ELF-1 (cell line): ENCODE data around the gene USP27X.

Experiments
- DNase-seq: peaks from one replicate; pipeline ENCODE4 v3.0.0-alpha.2; 2016; ENCODE audit warnings: low read depth, low spot score

USP27X gene

DNA sequence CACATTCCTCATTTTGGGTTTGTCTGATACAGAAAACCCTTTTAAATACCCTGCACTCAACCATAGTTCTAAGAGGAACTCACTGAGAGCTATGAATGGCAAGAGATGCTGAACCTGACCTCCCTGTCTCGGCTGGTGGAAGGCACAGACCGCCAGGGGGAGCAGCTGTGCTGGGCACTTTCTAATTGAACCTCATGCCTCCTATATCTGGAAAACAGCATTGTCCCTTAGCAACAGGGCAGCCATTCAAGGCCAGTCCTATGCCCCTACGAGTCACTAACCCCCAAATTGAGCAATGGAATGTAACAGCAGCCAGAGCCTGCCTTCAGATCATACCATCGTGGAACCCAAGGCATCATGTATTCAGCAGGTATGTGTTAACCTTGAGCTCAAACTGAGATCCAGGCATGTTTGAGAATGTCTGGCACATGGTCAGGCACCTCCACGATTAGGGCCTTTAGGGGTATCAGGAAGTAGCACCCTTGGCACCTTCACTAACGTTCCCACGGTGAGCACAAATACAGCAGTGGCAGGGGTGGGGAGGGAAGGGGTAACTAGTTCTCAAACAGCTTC is 5.1 kb downstream of the USP27X start:
- DNase-seq, result peak; percentile 90

GRCh38 chrX:49892542-49892941 is 13.3 kb downstream of the USP27X start:
- DNase-seq, result peak; percentile 16

DNA sequence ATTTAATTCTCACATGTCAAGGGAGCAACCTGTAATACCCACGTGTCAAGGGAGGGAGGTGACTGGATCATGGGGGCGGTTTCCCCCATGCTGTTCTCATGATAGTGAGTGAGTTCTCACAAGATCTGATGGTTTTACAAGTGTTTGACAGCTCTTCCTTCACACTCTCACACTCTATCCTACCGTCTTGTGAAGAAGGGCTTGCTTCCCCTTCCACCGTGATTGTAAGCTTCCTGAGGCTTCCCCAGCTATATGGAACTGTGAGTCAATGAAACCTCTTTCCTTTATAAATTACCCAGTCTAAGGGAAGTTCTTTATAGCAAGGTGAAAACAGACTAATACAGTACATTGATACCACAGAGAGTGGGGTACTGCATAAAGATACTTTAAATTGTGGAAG is 17.7 kb downstream of the USP27X start:
- no peak for DNase-seq

GRCh38 chrX:49901048-49901447 is 21.8 kb downstream of the USP27X start:
- no peak for DNase-seq

- DNase-seq, result no peak
These were observed 31.1 kb downstream of the USP27X start for GRCh38 chrX:49910344-49910743.

DNA sequence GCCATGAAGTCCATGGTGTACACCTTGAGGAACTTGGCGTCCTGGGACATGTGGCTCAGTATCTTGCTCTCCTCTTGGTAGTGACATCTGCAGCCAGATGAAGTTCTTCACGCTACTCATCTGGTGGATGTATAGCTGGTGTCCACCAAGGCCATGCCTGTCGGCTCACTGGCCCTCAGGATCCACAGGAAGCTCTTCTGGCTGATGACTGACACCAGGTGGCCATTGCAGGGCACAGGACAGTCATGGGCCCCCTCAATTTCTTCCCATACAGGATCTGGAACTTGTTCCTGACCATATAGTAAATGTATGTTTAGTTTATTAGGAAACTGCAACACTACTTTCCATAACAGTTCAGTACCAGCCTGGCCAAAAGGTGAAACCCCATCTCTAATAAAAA is 32.8 kb downstream of the USP27X start:
- no peak for DNase-seq

DNA sequence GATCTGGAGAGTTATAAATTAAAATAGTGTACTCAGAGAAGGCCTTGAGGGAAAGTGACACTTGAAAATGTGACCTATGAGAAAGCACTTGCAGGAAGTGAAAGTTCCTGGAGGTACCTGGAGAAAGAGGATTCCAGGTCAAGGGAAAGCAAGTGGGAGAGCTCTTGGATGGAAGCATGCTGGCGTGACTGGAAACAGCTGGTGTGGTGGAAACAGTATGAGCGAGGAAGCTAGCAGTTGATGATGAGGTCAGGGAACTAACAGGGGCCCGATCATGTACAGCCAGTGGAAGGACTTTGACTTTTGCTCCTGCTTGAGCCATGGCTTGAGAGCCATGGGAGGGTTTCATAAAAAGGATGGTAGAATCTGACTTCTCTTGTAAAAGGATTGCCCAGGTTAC is 33.6 kb downstream of the USP27X start:
- DNase-seq, result no peak

DNA sequence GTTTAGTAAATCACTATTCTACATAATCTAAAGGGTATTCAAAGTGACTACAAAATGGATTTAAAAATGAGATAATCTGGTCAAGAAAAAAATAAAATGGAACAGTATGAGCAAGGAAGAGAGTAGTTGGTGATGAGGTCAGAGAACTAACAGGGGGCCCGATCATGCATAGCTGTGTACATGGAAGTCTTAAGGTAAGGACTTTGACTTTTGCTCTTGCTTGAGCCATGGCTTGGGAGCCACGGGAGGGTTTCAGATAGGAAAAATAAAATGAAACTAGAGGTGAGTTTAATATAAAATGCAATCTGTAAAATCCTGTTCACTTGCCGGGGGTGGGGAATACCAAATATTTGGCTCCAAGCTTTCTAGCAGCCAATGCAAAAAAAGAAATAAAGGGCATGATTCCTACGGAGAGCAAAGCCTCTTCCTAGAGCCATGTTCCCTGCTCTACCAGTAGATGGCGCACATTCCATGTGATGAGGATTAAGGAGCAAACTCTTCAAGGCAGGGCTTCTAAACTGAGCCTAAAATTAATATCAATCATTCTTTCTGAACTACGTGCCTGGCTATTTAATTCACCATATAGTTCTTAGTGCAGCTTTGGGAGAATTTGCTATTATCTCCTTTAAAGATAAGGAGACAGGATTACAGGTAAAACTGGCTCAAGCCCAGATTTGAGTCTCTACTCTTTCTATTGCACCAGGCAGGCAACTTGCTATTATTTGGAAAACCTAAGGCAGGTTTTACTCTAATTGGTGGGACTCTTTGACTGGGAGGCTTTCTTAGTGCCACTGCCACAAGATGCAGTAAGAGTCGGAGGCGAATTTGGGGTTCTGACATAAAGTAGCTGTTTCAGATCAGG is 36.3 kb downstream of the USP27X start:
- peak; percentile 49 for DNase-seq

- DNase-seq, result peak; percentile 63
These were observed 40.3 kb downstream of the USP27X start for GRCh38 chrX:49919617-49920016.

GRCh38 chrX:49921109-49921508 is 41.8 kb downstream of the USP27X start:
- no peak for DNase-seq

- peak; percentile 99 for DNase-seq
These were observed 43.3 kb downstream of the USP27X start, which contains the start of gene CLCN5 for GRCh38 chrX:49922291-49923241. CLCN5 (plus strand) TSS chrX:49922596; CDS start chrX:49925299, 2,703 bp downstream.

GRCh38 chrX:49925176-49925575 is 45.9 kb downstream of the USP27X start:
- DNase-seq, result no peak

GRCh38 chrX:49930039-49930438 is 50.8 kb downstream of the USP27X start:
- no peak for DNase-seq
